ENCODE results near the gene DLEU7.

The DLEU7 gene
- total RNA-seq = 0.10 to 10.4 (median 2.3) reads per million in 18 experiments

DNA sequence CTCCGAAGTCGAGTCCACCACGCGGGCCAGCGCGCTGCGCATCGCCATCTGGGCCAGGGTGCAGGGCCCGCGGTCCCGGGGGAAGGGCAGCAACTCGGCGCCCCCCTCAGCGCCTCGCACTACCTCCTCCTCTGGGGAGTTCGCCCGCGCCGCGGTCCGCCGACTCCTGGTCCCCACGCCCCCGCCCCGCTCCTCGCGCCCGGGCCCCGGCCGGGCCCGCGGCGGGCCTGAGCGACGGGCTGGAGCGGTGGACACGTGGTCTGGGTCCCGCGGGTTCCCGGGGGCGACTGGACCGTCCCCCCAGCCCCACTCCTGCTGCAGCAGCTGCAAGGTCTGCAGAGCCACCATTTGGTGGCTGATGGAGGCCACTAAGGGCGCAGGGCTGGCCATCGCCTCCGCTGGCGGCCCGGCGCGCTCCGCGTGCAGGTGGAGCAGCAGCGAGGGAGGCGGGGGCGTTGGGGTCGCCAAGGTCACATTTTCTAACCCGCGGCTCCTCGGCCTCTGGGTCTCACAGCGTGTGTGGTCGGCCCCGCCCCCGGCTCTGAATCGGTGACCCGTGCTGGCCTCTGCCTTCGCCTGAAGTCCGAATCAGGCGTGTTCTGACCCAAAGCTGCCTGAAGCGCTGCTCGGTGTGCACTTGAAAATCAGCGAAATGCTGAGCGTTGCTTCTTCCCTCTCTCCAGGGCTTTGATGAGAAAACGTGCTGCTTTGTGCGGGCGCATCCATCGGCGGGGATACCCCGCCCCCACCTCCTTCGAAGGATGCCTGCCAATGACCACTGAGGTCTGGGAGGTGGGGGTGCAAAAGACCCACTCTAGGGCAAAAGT lies at the start of gene DLEU7:
DLEU7 (minus strand) TSS at position 436 of the 827 bp plus-strand sequence; CDS start at position 390, 46 bp downstream.
- DNase-seq = no peak

DNA sequence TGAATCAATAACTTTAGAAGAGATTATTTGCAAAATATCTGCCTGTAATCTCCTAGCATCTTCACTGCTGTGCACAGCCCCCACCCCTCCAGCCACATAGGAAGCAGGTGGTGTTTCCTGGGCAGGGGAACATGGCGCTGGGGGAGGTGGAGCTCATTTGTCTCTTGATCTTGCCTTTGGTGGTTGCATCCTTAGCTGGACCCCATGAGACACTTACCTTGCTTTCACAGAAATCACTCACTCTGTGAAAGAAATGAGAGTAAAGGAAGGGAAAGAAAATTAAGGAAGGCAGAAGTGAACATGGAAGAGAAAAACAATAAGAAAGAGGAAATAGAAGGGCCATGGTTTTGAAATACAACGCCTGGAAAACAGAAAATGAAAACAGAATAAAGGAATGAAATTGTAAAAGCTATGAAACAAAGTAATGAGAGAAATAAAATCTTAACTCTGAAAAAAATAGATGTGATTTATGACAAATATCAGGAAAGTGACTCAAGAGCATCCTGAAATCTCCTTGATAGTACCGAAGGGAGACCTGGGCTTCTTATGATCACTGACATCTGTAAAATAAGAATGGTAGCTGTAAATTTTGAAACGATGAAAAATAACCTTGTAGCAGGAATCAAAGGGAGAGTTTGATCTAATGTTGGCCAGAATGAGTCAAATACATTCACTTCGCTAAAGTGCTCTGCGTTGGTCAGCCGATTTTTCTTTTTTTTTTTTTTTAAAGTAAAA lies 48.9 kb upstream of the DLEU7 start:
- DNase-seq = no peak

DNA sequence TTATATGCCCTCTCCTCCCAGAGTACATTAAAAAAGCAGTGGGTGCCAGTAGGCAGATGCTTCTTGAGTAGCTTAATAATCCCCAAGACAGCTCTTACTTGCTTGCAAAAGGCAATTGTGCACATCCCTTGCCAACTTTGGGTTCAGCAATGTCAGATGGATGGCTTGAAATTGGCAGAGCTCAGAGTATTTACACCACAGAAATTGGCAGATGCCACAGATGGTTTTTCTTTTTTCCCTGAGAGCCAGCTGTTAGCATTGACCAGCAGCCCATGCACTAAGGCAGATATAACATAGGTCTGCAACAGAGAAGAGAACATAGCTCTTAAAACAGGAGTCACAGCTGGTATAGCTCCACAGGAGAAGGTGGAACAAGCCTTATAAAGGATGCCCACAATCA lies 47.7 kb upstream of the DLEU7 start:
- no peak for DNase-seq

DNA sequence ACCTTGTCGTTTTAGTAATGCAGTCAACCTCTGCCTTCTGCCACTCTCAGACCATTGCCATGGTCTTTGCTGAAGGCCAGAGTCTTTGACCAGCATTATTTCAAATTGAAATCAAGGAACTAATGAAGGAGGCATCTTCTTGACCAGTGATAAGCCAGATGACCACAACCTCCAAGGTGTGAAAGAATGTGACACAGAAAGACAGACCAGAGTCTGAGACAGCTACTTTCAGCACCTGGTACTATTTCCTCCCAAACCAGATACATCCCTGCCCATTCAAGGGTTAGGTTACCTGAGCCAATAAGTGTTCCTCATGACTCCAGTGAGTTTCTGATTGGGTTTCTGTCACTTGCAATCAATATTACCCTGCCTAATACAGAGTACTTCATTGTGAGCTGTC lies 45.8 kb upstream of the DLEU7 start:
- DNase-seq = no peak

GRCh38 chr13:50888362-50888761 lies 44.9 kb upstream of the DLEU7 start:
- no peak for DNase-seq

DNA sequence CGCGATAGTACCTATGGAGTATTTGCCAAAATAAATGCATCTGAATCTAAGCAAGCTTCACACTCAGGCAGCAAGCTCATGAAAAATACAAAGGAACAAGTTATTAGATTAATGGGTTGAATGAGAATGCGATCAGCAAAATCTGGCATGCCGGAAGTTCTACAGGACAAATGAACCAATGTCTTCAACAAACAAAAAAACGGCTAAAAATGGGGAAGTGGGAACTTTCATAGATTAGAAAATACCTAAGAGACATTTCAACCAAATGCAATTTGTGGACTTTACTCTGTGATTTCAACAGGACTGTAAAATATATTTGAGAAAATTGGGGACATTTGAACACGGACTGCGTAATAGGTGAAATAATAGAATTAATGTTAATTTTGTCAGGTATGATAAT lies 43.7 kb upstream of the DLEU7 start:
- peak in 1 of 2 donors; percentile 42 for DNase-seq

- DNase-seq = peak; percentile 47 to 58
Observed at GRCh38 chr13:50884265-50884664, 40.8 kb upstream of the DLEU7 start.

DNA sequence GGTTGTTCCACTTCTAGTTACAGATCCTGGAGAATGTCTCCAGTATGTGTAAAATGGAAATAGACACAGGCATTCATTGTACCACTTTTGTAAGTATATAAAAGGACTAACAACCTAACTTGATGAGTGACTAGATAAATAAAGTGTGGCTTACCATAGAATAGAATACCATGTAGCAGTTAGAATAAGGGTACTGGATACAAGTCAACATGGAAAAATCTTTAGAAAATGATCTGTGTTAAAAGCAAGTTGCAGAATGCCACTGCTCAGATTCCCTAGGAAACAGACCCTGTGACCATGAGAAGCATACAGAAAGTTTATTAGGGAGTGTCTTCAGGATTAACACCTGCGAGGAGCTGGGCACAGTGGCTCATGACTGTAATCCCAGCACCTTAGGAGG lies 40.2 kb upstream of the DLEU7 start:
- no peak for DNase-seq

GRCh38 chr13:50882816-50883435 lies 39.4 kb upstream of the DLEU7 start:
- peak; percentile 30 to 50 for DNase-seq

GRCh38 chr13:50873991-50874390 lies 30.5 kb upstream of the DLEU7 start:
- peak in 1 of 2 donors; percentile 7 for DNase-seq

DNA sequence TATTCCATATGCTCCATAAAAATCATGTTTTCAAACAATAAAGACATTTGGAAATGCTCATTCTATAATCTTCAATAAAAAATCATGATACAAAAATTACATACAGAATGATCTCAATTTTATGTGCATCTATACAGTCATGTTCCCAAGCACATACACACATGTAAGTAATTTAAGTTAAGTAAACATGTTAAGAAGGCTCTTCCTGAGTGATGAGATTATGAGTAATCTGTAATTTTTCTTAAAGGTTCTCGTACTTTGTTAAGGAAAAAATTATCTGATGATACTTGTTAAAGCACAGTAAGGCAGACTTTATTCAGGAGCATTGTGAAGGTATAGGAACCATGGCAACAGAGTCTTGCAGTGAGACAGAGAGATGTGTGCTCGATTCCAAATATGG lies 30.0 kb upstream of the DLEU7 start:
- no peak for DNase-seq

- DNase-seq = no peak
Observed at GRCh38 chr13:50871405-50871804, 27.9 kb upstream of the DLEU7 start.

DNA sequence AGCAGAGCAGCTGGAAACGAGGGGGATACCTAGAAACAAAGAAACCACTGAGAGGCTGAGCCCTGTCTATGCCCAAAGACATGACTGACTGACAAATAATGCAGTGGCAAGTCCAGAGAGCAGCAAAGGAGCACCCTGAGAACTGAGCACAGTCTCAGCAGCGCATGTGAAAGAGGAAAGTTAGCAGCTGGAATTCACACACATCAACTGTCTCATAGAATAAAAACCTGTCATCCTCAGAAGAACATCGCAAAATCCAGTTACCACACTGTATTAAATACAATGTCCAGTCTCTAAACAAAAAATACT lies 24.1 kb upstream of the DLEU7 start:
- DNase-seq = no peak

DNA sequence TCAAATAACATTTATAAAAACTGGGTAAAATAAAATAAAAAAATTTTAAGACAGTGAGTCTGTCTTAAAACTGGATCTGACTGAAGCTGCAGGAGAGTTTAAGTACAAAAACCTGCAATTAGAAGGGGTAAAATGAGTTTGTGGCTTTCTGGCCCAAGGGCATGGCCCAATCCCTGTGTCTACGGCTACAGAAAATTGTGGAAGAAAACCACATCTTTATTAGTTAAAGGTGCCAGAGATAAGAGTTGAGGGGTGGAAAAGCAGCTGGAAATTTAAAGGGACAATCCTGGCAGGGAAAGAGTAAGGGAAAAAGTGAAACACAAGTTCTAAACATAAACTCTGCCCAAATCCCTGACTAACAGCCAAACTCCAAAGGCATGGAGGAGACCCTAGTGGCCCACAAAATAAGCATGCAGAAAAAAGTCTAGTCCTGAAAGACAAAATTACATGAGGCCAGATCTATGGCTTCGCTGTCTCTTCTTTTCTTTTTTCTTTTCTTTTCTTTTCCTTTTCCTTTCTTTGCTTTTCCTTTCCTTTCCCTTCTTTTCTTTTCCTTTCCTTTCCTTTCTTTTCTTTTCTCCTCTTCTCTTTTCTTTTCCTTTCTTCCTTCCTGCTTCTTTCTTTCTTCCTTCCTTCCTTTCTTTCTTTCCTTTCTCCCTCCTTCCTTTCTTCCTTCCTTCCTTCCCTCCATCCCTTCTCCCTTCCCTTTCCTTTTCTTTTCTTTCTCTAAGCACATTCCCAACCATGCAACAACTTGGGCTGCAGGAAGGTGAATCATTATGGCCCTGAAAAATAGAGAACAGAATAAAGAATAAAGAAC lies 23.5 kb upstream of the DLEU7 start:
- no peak for DNase-seq

DNA sequence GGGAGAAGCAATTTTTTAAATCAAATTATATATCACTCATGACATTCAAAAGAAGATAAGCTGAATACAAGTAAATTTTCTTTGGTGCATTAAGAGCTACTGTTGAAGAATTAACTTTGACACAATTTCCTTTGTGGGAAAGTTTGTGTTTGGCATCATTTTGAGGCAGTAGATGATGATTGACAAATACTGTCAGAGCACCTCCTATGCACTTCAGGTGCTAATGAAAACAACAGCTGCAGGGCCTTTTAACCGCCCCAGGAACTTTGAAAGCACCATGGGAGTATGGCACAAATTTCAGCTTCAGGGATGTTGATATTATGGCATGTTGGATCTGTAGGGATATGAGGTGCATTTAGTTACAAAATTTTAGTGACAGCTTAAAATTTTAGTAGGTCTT lies 21.0 kb upstream of the DLEU7 start:
- no peak for DNase-seq

GRCh38 chr13:50855681-50856080 lies 12.2 kb upstream of the DLEU7 start:
- no peak for DNase-seq

GRCh38 chr13:50850445-50850844 lies 7.0 kb upstream of the DLEU7 start:
- peak; percentile 56 to 79 for DNase-seq

DNA sequence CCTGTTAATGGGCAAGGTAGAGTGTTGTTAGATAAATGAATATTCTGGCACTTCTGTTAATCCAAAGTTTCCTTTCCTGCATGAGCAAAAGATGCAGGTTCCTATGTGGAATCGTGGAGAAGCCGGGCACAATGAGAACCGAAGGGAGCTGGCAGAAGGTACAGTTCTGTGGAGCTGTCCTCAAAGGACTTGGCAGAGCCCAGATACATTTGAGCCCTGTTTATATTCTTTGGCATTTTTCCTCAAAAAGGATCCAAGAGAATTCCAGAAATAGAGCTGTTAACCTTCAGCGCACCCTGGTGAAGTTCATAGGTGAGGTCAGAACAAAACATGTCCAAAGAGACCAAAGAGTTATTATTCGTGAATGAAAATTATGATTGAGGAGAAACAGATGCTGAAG lies 4.0 kb upstream of the DLEU7 start:
- DNase-seq = no peak

DNA sequence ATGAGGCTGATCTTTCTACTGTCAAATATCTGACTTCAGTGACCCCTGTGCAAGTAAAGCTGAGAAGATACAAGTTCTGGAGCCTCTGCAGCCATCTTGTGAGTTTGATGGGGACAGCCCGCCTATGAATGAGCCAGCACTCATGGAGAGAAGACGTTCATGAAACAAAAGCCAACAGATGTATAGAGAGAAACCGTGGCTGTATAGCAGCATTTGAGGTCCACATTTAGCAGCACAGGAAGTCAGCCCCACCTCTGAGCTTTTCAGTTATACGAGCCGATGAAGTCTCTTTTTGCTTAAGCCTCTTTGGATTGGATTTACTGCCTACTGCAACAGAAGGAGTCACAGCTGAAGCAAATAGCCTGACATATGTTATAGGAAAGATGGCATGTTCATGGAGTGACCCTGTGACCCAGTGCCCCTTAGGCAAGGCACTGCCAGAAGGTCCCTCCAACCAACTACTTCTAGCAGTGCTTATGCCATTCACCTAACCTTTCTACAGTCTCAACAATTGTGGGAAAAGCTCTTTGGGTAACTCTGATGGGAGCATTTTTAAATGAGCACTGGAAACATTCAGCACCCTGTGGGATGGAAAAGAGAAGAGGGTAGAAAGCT lies 3.5 kb upstream of the DLEU7 start:
- no peak for DNase-seq

GRCh38 chr13:50845211-50845610 lies 1.7 kb upstream of the DLEU7 start:
- peak; percentile 7 to 13 for DNase-seq

GRCh38 chr13:50844084-50844875 lies 788 bp upstream of the DLEU7 start:
- no peak for DNase-seq

DNA sequence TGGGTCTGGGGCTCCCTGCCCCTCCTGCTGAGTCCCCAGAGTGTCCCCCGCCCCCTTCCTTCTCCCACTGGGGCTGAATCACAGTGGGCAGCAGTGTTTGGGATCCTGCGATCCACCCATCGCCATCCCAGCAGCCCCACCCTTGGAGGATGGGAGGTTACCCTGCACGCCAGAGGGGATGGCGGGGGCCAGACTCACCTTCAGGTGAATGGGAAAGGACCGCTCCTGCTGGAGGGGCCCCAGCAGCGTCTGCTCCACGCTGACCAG lies 569 bp downstream of the DLEU7 start:
- no peak for DNase-seq
